ENCODE measurements around the gene LIPC. TPM values are rescaled to one million over a fixed set of nuclear protein-coding genes. Genes with fewer than 3 reads are reported as not detected.

The LIPC gene
- total RNA-seq, 4 donors from 2014 or later = 0.81 to 4.6 (median 1.8) TPM

GRCh38 chr15:58403581-58403980 lies 28.2 kb upstream of the LIPC start:
- H3K36me3 ChIP-seq = no peaks in the 10 kb centered on the region
- TF ChIP-seq CTCF (IDR thresholded peaks at IDR 0.05) (no peak), POLR2A (IDR thresholded peaks at IDR 0.05) (no peak)
- 76 to 95% methylated on average over 4 of the region's 4 CpGs for WGBS, 2 donors

GRCh38 chr15:58404020-58404419 lies 27.8 kb upstream of the LIPC start:
- no peak for TF ChIP-seq POLR2A (IDR thresholded peaks at IDR 0.05)
- no peak for TF ChIP-seq CTCF (IDR thresholded peaks at IDR 0.05)
- 94 to 95% methylated on average over 5 of the region's 5 CpGs for WGBS, 2 donors
- no peak for DNase-seq

More at GRCh38 chr15:58403581-58403980, 28.2 kb upstream of the LIPC start:
- Histone ChIP-seq H3K9me3 (no peaks in the 10 kb centered on the region), H3K4me3 (replicated peaks in 1 of 3) (no peak overlapping the region), H3K27ac (no peak overlapping the region), H3K4me1 (peaks cover 5 to 9% of the 10 kb centered on the region in 2 donors), H3K27me3 (no peaks in the 10 kb centered on the region)
- intact Hi-C loops (cut with DNase I) = no loop called here
- no peak for DNase-seq

GRCh38 chr15:58404722-58405121 lies 27.1 kb upstream of the LIPC start:
- Histone ChIP-seq H3K4me3 (replicated peaks in 1 of 3) (no peak overlapping the region), H3K27ac (no peak overlapping the region), H3K36me3 (no peaks in the 10 kb centered on the region), H3K9me3 (no peaks in the 10 kb centered on the region), H3K4me1 (peaks cover 5 to 14% of the 10 kb centered on the region in 2 donors), H3K27me3 (no peaks in the 10 kb centered on the region)
- no peak for DNase-seq
- intact Hi-C loops (cut with DNase I) = no loop called here
- no peak for TF ChIP-seq POLR2A (IDR thresholded peaks at IDR 0.05)
- TF ChIP-seq CTCF (IDR thresholded peaks at IDR 0.05) = no peak
- 90 to 96% methylated on average over 2 of the region's 2 CpGs for WGBS, 2 donors

More at GRCh38 chr15:58404020-58404419, 27.8 kb upstream of the LIPC start:
- Histone ChIP-seq H3K4me3 (replicated peaks in 1 of 3) (no peak overlapping the region), H3K36me3 (no peaks in the 10 kb centered on the region), H3K9me3 (no peaks in the 10 kb centered on the region), H3K27me3 (no peaks in the 10 kb centered on the region), H3K4me1 (peaks cover 5 to 9% of the 10 kb centered on the region in 2 donors), H3K27ac (no peak overlapping the region)
- intact Hi-C loops (cut with DNase I) = no loop called here

DNA sequence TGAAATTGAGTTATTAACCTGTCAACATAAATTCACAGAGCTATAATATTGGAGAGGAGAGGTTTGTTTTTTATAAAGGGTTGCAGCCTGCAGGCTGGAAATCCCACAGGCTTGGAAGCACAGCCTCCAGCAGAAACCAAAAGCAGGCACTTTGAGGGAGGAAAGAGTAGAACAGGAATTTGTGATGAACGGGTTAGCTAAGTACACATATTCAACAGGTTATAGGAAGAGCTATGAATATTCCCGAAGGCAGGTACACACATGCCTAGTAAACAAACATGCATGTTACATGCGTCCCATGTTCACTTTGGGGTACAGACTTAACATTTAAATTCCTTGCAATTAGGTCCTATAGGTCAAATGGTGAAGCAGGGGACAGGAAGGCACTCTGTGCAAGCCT lies 25.9 kb upstream of the LIPC start:
- TF ChIP-seq POLR2A (IDR thresholded peaks at IDR 0.05) = no peak
- TF ChIP-seq CTCF (IDR thresholded peaks at IDR 0.05) = no peak
- no peak for DNase-seq
- 70 to 80% methylated on average over 3 of the region's 3 CpGs for WGBS, 2 donors
- H3K27me3 ChIP-seq = no peaks in the 10 kb centered on the region
- H3K36me3 ChIP-seq = no peaks in the 10 kb centered on the region
- peaks cover 5 to 16% of the 10 kb centered on the region in 2 donors for H3K4me1 ChIP-seq
- H3K27ac ChIP-seq = no peak overlapping the region
- no peak overlapping the region for H3K4me3 ChIP-seq (replicated peaks in 1 of 3)
- no peaks in the 10 kb centered on the region for H3K9me3 ChIP-seq
- intact Hi-C loops (cut with DNase I) = no loop called here

- 69 to 72% methylated on average over 3 of the region's 3 CpGs for WGBS, 2 donors
- H3K27ac ChIP-seq = no peak overlapping the region
- no peaks in the 10 kb centered on the region for H3K27me3 ChIP-seq
- DNase-seq = no peak
- no peaks in the 10 kb centered on the region for H3K36me3 ChIP-seq
- TF ChIP-seq POLR2A (IDR thresholded peaks at IDR 0.05) (no peak), CTCF (IDR thresholded peaks at IDR 0.05) (no peak)
- H3K4me3 ChIP-seq (replicated peaks in 1 of 3) = no peak overlapping the region
- no peaks in the 10 kb centered on the region for H3K9me3 ChIP-seq
- intact Hi-C loops (cut with DNase I) = no loop called here
- peaks cover 5 to 16% of the 10 kb centered on the region in 2 donors for H3K4me1 ChIP-seq
These were observed 25.0 kb upstream of the LIPC start for GRCh38 chr15:58406811-58407210.

All from thyroid gland (tissue), 4 donors.